Right lobe of liver (tissue), 4 donors: ENCODE results near the gene KRTAP4-3.

Source experiments
- CTCF ChIP-seq, 4 donors: fragments of 200-600 bp in 3 of 4; fragments of 450-650 bp in 1 of 4; IDR thresholded peaks; one replicate each; pipeline versions ENCODE4 v1.5.1 to v1.8.0; 2016 to 2022; ENCODE audit warnings: antibody characterized with exemption in 4 of 4, mild to moderate bottlenecking in 2 of 4
- POLR2A ChIP-seq: fragments of 450-650 bp; IDR thresholded peaks from one replicate; pipeline ENCODE4 v1.6.1; 2017; ENCODE audit warnings: antibody characterized with exemption, mild to moderate bottlenecking
- donor health status: DM: no; HTN: no; CAD: no.
- donor health status: DM: no; HTN: no; CAD: no.
- donor health status: DM: no; HTN: yes; CAD: no.

- TF ChIP-seq POLR2A (no peak), CTCF (IDR thresholded peaks at IDR 0.05) (no peak)
These were observed 22.8 kb downstream of the KRTAP4-3 start for GRCh38 chr17:41145261-41145660.
